Activated T-cell treated with anti-CD3 and anti-CD28 coated beads for 4 hours (primary cell): ENCODE measurements around the gene KDM2B.
A peak's percentile ranks its signal among the peaks of the same experiment; 100 is the strongest.

Experiments
- DNase-seq: peaks from one replicate; pipeline ENCODE4 v3.0.0-alpha.2; 2020

Gene KDM2B

DNA sequence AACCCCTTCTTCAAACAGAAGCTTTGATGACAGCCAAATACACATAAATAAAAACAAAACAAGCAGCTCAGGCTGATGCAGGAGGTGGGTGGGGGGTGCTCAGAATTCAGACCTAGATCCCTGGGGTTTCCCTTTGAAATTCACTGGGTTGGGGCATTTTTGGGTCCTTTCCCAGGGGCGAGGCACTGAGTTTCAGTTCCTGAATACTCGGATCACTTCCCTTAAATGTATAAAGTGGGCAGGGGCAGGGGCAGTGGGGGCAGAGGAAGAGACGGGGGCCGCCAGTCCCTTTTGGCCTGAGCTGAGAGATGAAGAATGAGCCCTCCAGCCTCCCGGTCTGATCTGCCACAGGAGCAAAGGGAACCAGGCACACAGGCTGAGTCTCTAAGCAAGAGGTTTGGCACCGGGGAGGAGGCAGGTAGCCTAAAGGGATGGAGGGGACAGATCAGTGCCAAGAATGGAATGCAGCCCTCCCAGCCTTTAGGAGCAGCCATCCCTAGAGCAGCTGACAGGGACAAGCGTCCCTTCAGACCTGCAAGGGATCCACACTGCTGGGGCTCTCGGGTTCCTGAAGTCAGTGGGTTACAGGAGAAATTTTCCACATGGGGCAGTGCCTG is 20.3 kb downstream of the KDM2B start:
- no peak for DNase-seq

DNA sequence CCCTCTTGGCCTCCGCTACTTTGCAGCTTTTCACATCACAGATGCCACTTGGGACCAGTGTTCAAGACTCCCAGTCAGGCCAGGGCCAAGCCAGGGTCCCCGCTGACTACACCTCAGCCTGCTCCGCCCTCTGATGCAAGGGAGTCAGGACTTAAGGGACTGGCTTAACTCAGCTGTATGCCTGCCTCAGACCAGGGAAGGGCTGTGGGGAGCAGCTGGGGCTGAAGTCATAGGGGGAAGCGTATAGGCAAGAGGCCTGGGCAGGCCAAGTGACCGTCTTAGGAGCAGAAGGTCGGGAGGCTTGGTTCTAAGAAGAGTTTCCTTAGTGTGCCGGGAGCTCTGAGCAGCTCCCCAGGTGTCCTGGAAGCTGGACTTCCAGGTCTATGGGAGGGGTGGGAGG is 21.9 kb downstream of the KDM2B start:
- DNase-seq, result no peak

DNA sequence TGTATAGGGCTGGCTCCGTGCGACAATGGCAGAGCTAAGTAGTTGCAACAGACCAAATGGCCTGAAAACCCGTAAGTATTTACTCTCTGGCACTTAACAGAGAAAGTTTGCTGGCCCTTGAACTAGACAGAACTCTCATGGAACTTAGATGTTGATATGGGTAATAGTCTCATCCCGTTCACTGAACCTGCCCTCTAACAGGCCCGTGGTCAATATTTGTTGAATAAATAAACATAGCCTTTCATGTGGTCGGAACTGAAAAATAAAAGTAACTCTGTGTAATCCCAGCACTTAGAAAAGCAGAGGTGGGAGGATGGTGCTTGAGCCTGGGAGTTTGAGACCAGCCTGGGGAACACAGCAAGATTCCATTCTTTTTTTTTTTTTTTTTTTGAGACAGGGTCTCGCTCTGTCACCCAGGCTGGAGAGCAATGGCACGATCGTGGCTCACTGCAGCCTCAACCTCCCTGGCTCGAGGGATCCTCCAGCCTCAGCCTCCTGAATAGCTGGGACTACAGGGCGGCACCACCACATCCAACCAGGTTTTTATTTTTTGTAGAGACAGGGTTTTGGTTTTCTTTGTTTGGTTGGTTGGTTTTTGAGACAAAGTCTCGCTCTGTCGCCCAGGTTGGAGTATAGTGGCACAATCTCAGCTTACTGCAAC is 29.7 kb downstream of the KDM2B start:
- DNase-seq, result no peak

DNA sequence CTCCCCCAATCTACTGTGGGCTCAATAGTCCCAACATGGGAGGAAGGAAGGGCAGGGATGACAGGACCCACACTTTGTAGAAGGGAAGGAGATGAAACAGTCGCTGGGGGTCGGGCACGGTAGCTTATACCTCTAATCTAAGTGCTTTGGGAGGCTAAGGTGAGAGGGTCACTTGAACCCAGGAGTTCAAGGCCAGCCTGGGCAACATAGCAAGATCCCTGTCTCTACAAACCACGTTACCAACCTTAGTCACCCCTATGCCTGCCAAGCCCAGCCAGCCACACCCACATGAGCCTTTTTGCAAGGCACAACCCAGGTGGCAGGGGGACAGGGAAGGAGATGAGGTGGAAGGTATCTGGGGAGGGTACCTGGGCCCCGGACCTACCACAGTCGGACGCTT is 31.7 kb downstream of the KDM2B start:
- no peak for DNase-seq

DNA sequence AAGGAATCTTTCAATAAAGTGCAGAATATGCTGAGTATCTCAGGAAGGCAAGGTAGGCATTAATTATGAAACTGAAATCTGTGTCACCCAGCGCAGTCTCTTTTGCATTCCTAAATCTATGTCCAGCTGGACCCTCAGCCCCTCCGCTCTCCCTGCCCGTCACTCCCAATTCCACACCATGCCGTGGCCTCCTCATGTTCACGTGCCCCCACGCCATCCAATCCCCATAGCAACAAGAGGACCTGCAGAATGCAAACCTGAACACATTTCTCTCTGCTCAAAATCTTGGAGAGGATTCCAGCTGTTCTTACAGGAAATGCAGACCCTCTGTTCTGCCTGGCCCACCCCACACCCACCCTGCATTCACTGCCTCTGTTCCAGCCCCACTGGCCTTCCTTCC is 35.3 kb downstream of the KDM2B start:
- no peak for DNase-seq

DNA sequence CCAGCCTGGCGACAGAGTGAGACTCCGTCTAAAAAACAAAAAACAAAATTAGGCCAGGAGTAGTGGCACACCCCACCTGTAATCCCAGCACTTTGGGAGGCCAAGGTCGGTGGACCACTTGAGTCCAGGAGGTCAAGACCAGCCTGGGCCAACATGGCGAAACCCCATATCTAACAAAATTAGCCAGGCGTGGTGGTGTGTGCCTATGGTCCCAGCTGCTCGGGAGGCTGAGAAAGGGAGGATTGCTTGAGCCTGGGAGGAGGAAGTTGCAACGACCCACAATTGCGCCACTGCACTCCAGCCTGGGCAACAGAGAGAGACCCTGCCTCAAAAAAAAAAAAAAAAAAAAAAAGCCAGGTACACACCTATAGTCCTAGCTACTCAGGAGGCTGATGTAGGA is 37.0 kb downstream of the KDM2B start:
- DNase-seq, result no peak

DNA sequence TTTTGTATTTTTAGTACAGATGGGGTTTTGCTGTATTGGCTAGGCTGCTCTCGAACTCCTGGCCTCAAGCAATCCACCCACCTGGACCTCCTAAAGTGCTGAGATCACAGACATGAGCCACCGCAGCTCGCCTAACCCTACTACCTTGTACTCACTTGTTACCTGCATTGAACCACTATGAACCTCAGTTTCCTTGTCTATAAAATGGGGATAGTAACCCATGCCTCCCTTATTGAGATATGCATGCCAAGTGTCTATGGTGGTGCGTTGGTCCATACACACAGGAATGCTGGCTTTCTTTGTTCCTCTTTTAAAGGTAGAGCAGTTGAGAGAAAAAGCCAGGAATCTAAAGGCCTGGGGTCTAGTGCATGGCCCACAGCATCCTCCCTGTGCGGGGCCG is 40.9 kb downstream of the KDM2B start:
- no peak for DNase-seq

DNA sequence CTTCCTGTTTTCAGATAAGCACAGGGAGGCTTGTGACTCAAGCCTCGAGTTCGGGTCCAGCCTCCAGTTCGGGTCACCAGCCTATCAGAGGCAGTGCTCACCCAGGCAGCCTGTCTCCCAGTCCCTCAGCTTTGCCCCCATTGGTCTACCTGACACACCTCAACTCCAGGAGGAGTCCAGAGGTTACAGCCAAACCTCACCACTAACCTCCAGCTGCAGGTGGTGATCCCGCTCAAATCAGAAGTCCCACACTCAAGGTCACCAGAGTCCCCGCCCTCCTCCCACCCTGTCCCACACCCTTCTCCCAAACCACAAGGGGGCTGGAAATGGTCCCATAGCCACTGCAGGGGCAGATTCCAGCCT is 42.1 kb downstream of the KDM2B start:
- DNase-seq, result no peak

DNA sequence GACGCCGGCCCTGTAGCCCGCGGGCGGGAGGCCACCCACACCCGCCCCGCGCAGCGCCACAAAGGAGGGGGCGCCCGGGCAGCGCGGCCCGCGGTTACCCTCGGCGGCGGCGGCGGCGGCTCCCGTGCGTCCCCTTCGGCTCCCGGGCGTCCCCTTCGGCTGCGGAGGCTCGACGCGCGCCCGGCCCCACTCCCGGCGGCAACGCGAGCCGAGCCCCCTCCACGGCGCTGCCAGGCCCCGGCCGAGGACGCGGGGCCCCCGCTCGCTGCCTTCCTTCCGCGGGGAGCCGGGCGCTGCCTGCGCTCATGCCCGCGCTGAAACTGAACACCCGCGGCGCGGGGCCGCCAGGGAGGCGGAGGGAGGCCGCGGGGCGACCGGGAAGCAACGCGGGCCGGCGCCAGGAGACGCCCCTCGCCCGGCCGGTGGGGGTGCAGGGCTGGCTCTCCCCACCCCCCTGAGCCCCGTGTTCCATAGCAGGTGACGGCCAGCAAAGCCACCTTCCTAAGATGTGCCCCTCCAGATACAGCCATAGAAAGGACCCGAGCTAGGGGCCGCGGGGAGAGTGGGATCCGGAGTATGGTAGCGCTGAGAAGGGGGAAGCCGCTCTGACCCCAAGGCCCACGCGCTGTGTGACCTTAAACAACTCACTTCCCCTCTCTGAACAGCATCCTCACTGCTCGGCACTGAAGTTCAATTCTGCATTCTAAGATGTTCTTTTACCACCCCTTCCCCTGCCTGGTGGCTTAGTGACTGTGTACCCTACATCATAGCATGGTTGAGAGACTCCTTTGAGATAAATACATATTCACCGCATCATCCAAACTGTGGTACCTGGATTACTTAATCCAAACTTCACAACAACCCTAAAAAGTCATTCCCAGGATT is 42.8 kb downstream of the KDM2B start:
- no peak for DNase-seq

DNA sequence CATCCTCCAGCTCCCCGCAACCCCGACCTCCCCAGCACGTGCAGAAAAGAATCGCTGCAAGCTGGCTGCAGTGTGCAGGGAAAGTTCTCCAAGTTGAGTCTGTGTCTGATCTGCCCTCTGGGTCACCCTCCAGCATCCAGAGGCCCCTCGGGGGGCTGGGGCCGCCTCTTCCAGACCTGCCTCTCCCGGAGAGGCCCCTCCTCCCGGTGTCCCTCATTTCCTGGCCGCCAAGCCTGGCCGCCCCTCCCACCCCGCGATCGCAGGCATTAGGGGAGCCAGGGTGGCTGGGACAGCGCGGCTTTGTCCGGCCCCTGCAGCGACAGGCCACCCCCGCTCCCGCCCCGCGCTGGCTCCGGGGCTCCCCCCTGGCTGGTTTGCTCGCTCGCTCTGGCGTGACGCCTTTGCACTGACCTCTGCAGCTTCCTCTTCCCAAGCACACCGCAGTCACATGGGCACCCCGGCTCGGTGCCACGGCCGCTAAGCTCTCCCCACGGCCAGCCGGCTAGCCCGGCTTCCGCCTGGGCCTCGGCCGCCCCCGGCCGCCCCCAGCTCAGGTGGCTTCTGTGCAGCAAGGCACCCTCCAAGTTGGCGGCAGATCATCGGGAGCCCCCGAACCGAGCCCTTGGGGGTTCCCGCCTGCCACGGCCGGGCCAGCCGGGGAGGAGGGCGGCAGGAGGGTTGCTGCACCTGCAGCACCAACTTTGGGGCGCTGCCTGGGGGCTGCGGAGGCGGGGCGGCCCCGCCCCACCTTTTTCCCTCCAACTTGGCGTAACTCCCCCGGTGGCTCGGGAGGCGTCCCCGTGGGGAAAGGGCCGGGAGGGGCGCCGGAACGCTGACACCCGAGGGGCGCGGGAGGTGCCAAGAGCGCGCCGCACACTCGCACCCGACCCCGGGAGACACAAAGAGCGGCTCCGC is 43.7 kb downstream of the KDM2B start:
- no peak for DNase-seq

DNA sequence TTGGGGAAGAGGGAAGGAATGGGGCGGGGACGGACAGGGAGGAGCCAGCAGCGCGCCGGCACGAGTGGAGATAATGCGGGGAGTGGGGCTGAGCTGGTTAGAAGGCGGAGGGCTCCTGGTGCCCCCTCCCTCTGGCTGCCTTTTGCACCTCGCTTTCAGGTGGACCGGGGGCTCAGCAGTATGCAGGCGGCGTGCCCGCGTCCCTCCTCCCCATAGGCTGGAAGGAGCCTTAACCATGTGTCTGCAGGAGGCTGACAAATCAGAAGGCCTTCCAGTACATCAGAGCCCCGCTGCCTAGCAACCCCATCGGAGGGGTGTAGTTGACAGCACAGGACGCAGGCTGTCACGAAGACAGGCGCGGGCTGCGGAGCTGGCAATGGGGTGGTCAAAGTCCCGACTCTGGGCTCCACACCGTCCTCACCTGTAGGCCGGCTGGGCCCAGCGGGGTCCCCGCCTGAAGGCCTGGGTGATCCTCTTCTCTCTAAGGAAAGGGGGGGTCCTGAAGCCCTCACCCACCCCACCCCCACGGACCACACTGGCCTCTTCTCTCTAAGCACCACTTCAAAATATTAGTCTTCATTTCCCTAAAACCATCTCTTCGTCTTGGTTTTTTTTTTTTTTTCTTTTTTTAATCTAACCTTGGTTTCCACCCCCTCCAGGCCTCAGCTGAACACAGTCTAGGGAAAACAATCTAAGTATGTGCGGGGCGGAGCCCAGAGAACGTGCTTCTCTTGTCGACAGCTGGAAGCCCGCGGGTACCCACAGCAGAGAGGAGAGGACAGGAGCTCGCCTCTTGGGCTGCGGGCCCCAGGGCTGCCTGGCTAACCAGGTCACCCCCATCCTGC is 44.5 kb downstream of the KDM2B start:
- peak; percentile 50 for DNase-seq

DNA sequence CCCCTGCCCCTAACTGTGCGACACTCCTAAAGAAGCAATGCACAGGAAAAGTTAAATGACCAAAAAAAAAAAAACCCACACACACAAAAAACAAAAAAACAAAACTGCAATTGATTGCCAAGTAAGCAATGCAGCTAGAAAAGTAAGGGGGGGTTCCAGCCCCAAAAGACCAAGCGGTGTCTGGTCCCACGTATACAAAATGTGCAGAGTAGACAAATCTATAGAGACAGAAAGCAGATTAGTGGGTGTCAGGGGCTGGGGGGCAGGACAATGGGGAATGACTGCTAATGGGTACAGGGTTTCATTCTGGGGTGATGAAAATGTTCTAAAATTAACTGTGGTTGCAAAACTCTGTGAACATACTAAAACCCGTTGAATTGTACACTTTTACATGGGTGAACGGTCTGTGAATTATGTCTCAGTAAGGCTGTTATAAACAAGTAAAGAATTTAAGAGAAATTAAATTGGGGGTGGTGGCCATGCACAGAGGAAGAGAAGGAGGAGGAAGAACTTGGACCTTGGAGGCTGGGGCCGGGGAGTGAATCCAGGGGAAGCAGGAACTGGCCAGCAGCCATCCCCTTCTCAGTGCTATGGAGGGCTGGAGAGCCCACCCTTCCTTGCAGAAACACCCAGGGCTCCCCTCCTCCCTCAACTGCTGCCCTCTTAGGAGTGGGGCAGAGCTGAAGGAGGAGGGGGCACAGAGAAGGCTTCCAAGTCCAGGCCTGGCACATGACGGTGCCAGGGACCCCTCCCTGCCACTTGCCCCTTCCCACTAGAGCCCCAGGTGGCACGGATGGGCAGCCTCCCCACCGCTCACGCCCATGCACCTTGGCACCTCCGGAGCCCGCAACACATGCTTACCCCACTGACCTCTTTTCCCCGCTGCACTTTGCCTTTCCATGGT is 45.4 kb downstream of the KDM2B start:
- DNase-seq, result no peak

DNA sequence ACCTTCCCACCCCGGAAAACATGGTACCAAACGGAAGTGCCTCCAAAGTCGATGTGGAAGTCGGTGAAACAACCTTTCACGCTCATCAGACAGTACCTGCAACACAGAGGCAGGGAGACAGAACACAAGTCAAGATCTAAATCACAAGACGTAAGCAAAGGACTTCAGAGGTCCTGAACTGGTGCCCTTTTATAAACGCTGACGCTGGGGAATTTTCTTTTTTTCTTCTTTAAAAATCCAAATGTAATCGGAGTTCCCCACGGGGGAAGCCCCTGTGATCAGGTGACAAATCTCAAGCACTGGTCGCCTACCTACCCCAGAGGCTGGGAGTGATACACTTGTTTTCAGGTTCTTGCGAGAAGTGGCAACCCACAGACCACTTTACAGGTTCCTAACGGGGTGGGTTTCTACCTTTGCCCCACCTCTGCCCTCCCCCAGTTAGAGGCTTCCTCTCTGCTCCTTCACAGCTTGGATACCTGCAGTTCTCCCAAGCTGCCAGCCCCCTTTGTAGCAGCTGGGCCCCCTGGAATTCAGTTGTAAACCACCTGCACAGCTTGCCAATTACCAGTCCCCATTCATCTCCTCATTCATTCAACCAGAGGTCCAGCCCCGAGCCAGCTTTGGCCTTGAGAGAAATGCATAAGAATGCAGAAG is 46.2 kb downstream of the KDM2B start:
- peak; percentile 57 for DNase-seq

DNA sequence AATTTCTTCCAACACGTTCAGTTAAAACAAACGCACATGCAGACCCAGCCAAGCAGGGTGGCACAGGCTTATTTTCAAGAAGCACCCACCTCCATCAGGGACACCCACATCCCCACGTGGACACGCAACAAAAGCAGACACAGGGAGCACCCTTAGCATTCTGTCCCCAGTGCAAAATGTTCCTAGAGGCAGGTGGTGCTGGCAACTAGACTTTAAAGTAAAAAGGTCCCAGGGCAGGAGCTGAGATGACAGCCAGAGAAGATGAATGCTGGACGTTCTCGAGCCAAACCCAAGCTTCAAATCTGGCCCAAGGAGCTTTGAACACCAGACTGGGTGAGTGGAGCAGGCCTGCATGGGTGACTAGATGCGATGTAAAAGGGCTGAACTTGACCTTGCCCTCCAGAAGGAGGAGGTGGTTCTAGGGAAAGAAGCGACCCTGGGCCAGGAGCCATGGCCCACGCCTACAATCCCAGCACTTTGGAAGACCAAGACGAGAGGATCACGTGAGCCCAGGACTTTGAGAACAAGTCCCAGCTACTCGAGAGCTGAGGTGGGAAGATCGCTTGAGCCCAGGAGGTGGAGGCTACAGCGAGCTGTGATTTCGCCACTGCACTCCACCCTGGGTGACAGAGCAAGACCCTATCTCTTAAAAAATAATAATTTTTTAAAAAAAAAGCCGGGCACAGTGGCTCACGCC is 47.3 kb downstream of the KDM2B start:
- no peak for DNase-seq

DNA sequence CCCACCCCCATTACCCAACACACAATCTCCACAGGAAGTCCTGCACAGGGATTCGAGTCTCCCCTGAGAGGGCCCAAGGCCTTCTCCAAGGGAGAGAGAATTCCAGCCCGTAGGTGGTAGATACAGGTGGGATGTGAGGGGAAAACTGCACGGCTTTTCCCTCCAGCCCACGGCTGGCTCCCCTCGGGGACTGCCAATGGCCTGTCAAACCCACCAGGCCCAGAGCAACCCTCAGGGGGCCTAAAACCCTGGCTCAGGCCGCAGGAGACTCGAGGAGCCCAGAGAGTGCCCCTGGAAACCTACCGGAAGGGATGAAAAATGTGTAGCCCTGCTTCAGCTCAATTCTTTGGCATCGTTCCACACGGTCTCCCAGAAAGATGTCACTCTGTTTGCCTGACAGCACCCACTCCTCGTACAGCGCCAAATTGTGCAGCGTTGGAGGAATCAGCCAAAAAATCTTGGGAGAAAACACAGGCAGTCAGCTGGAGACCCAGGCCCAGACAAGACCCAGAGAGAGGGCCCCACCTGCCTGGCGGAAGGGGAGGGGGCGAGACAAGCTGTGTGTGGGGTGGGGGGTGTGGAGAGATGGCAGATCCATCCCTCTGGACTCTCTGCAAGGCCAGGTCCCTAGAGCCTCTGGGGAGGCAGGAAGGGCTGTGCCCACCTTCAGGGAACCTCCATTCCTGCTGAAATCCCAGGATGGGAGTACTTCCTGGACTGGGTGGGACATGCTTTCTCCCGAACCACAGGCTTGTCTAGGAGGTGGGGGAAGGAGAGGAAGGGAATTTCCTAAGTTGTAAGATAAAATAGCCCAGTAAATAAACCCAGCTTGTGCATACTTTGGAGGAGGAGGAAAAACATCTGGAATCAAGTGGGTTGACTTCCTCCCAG is 48.1 kb downstream of the KDM2B start:
- DNase-seq, result no peak

DNA sequence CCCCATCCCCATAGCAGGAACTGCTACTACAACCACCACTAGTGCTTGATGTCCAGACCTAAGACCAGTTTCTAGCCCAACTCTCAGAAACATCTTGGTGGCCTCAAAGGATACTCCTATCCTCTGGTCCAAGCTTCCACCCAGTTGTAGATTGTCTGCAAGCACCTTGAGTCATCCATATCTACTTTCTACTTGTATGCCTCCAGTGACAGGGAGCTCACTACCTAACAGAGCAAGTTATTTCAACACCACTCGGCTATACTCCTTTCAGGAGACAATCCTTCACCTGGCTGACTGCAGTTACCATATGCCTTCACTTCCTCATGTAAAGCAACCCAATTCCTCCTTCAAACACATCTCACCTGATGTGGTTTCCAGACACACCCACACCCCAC is 49.5 kb downstream of the KDM2B start:
- DNase-seq, result no peak

DNA sequence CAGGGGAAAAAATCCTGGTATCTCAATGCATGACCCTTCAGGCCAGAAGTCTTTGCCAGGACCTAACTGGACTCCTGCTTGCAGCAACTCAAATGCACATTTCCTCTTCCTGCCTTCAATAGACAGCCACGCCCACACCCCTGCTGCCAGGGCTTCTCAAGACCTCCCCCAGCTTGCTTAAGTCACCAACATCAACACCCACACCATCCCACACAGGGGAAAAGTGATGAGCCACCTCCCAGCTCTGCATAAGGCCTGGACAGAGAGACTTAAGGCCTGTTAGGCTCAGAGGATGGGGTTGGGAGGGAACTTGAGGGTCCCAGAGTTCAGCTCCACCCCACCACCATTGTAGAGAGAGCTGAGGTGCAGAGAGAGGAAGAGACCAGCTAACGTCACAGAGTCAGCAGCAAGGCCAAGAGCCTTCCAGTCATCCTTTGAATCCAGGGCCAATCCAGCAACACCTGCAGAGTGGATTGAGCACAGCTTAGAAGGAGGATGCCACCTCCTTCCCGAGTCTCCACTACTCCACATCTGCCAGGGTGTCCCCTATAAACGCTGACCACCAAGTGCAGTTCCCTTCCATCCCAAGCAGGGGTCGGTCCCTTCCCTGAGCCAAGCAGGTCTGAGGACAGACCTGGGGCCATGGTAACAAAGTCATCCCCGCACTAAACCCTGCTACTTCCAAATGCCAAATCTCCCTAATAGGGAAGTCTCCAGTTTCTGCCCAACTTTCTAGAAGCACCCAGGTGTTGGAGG is 50.0 kb downstream of the KDM2B start:
- peak; percentile 89 for DNase-seq

DNA sequence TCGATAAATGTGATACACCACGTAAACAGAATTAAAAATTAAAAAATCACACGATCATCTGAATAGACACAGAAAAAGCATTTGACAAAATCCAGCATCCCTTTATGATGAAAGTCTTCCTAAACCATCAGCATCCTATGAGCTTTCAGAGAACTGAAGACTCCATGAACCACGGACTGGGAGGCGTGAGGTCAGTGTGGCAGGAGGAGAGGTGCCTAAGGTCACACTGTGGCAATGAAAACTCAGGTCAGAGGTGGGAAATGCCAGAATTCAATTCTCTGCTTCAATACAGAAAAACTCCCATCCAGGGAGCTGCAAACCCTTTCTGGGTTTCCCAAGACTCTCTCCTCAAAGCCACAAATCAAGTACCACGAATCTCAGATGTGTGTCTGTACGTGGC is 51.6 kb downstream of the KDM2B start:
- no peak for DNase-seq
